ENCODE data around the gene HMCN2. TPM values are rescaled to one million over a fixed set of nuclear protein-coding genes. Genes with fewer than 3 reads are reported as not detected.

Gene HMCN2
- total and polyA plus RNA-seq, 2 donors (not counting 3 experiments of a cell fraction or from before 2014, with no cell fraction given), result 0.04 to 0.24 TPM

GRCh38 chr9:130373679-130374325 is 108.2 kb downstream of the HMCN2 start:
- intact Hi-C loops (cut with micrococcal nuclease) (no loop called here), dilution Hi-C loops (cut with MboI; ENCODE audit: extremely low pct_ligation_motif_present, low sequenced_read_pairs) (no loop called here)
- Histone ChIP-seq H3K4me2 (ENCODE audit: insufficient read depth, low read length) (no peak overlapping the region), H3K9ac (replicated peaks; ENCODE audit: extremely low read depth, insufficient read depth, low read length) (no peak overlapping the region), H3K9me1 (replicated peaks; ENCODE audit: control insufficient read depth, extremely low read depth, insufficient read depth, low read length) (no peaks in the 10 kb centered on the region), H2AFZ (ENCODE audit: low read depth, low read length) (no peak overlapping the region), H3K79me2 (ENCODE audit: control insufficient read depth, insufficient read depth, low read length) (no peaks in the 10 kb centered on the region), H3K4me1 (ENCODE audit: control insufficient read depth, extremely low read depth, insufficient read depth, low read length) (no peaks in the 10 kb centered on the region), H4K20me1 (replicated peaks; ENCODE audit: control insufficient read depth, extremely low read depth, insufficient read depth, low read length) (no peaks in the 10 kb centered on the region), H3K4me3 (replicated peaks in 1 of 3; ENCODE audit: insufficient read depth in 1 of 3, low read depth in 1 of 3, low read length in 3 of 3) (no peak overlapping the region), H3K27ac (ENCODE audit: insufficient read depth, low read depth, low read length) (no peak overlapping the region), H3K9me3 (replicated peaks; ENCODE audit: control insufficient read depth, insufficient read depth, low read length) (no peaks in the 10 kb centered on the region), H3K27me3 (ENCODE audit: control insufficient read depth in 2 of 2, insufficient read depth in 2 of 2, low read length in 2 of 2) (no peaks in the 10 kb centered on the region), H3K36me3 (ENCODE audit: control insufficient read depth in 2 of 2, extremely low read depth in 1 of 2, insufficient read depth in 2 of 2, low read length in 2 of 2) (no peaks in the 10 kb centered on the region)
- POLR2A ChIA-PET, result no interaction called here
- BruUV-seq (replicated peaks), result no TSS peak
- TF ChIP-seq MAX (IDR thresholded peaks at IDR 0.05; ENCODE audit: insufficient read depth, insufficient read length), result no peak
- no peak for TF ChIP-seq POLR2AphosphoS5 (IDR thresholded peaks at IDR 0.05; ENCODE audit: insufficient read depth, low read depth, low read length)
- TF ChIP-seq GATA2 (IDR thresholded peaks at IDR 0.05; ENCODE audit: insufficient read depth, insufficient read length, low read depth, low read length), result no peak
- no peak for TF ChIP-seq JUN (IDR thresholded peaks at IDR 0.05; ENCODE audit: borderline replicate concordance, insufficient read depth, insufficient read length, low read depth)
- TF ChIP-seq CTCF (IDR thresholded peaks at IDR 0.05; ENCODE audit: extremely low read depth in 1 of 2, insufficient read depth in 1 of 2, low read depth in 1 of 2, low read length in 2 of 2), result no peak
- TF ChIP-seq POLR2A (IDR thresholded peaks at IDR 0.05; ENCODE audit: low read depth, low read length), result no peak
- TF ChIP-seq FOS (IDR thresholded peaks at IDR 0.05; ENCODE audit: borderline replicate concordance, insufficient read depth, low read length), result no peak
- TF ChIP-seq EZH2 (IDR thresholded peaks at IDR 0.05; ENCODE audit: borderline replicate concordance, low read depth, low read length, severe bottlenecking), result no peak
- DNase-seq (ENCODE audit: low read depth, low spot score), result no peak
- no peak for FAIRE-seq
- CTCF ChIA-PET, result no interaction called here
